GM23338 (cell line): Measurements from ENCODE around the gene TUFT1. TPM values are rescaled to one million over a fixed set of nuclear protein-coding genes. Genes with fewer than 3 reads are reported as not detected.

ENCODE experiments used
- ATAC-seq: fragments of 200-7000 bp; cut with Tn5 transposase; 3 replicates; pipeline ENCODE4 v1.9.1; 2020
- DNase-seq: peaks from one replicate; pipeline ENCODE4 v3.0.0-alpha.2; 2015; ENCODE audit warnings: low spot score
- H2AFZ ChIP-seq: fragments of 200-600 bp; sonication (generic); 2 replicates; pipeline ENCODE4 v1.8.0; 2016; ENCODE audit warnings: antibody characterized with exemption, mild to moderate bottlenecking, moderate library complexity
- H3F3A ChIP-seq: fragments of 200-600 bp; sonication (generic); replicated peaks from 2 replicates; pipeline ENCODE4 v1.8.0; 2017; ENCODE audit warnings: antibody characterized with exemption, mixed run types, low read depth
- H3K27ac ChIP-seq: fragments of 200-600 bp; sonication (generic); 2 replicates; pipeline ENCODE4 v1.6.1; 2016; ENCODE audit warnings: low read depth
- H3K27me3 ChIP-seq: fragments of 200-600 bp; sonication (generic); 2 replicates; pipeline ENCODE4 v1.8.0; 2016; ENCODE audit warnings: mild to moderate bottlenecking, mixed run types, moderate library complexity; ENCODE audit not compliant: insufficient read depth
- H3K36me3 ChIP-seq: fragments of 200-600 bp; sonication (generic); 2 replicates; pipeline ENCODE4 v1.8.0; 2016; ENCODE audit warnings: mild to moderate bottlenecking; ENCODE audit not compliant: insufficient read depth
- H3K4me1 ChIP-seq: fragments of 200-600 bp; sonication (generic); 2 replicates; pipeline ENCODE4 v1.8.0; 2016; ENCODE audit warnings: mild to moderate bottlenecking, moderate library complexity; ENCODE audit not compliant: insufficient read depth
- H3K4me2 ChIP-seq: fragments of 200-600 bp; sonication (generic); 2 replicates; pipeline ENCODE4 v1.7.1; 2017; ENCODE audit warnings: mixed run types
- H3K4me3 ChIP-seq: fragments of 200-600 bp; sonication (generic); 2 replicates; pipeline ENCODE4 v1.6.1; 2016; ENCODE audit warnings: mixed run types
- H3K79me2 ChIP-seq: fragments of 200-600 bp; sonication (generic); replicated peaks from 2 replicates; pipeline ENCODE4 v1.8.0; 2017; ENCODE audit warnings: mild to moderate bottlenecking; ENCODE audit not compliant: insufficient read depth
- H3K9me2 ChIP-seq: fragments of 200-600 bp; sonication (generic); 2 replicates; pipeline ENCODE4 v1.8.0; 2017; ENCODE audit not compliant: insufficient read depth
- H4K20me1 ChIP-seq: fragments of 200-600 bp; sonication (generic); replicated peaks from 2 replicates; pipeline ENCODE4 v1.8.0; 2017; ENCODE audit warnings: mild to moderate bottlenecking; ENCODE audit not compliant: insufficient read depth
- H3K27ac Mint-ChIP-seq: 2 replicates; pipeline ENCODE4 v1.8.0; 2020; ENCODE audit warnings: inconsistent platforms, mild to moderate bottlenecking, moderate library complexity, mixed read lengths
- H3K27me3 Mint-ChIP-seq: 3 replicates; pipeline ENCODE4 v1.8.0; 2022; ENCODE audit warnings: low read depth, mild to moderate bottlenecking, moderate library complexity, mixed read lengths, inconsistent platforms; ENCODE audit not compliant: insufficient read depth, poor library complexity
- H3K36me3 Mint-ChIP-seq: 3 replicates; pipeline ENCODE4 v1.8.0; 2021; ENCODE audit warnings: low read depth, mild to moderate bottlenecking, inconsistent platforms, moderate library complexity, mixed read lengths
- H3K4me1 Mint-ChIP-seq: 3 replicates; pipeline ENCODE4 v1.8.0; 2020; ENCODE audit warnings: mild to moderate bottlenecking, inconsistent platforms, mixed read lengths
- H3K4me3 Mint-ChIP-seq: 3 replicates; pipeline ENCODE4 v1.8.0; 2021; ENCODE audit warnings: moderate library complexity, mild to moderate bottlenecking, inconsistent platforms, mixed read lengths
- H3K9me3 Mint-ChIP-seq: 3 replicates; pipeline ENCODE4 v1.8.0; 2020; ENCODE audit warnings: moderate library complexity, mild to moderate bottlenecking, inconsistent platforms, mixed read lengths
- CREB1 ChIP-seq: fragments of 250-450 bp; sonication (Bioruptor Pico); IDR thresholded peaks from 2 replicates; pipeline ENCODE4 v1.5.0; 2020; ENCODE audit warnings: low read depth, mild to moderate bottlenecking, moderate library complexity
- CTCF ChIP-seq, 2 experiments: fragments of 200-600 bp in 1 of 2; sonication (generic) in 1 of 2; conservative IDR thresholded peaks; 2 replicates each; pipeline versions ENCODE4 v1.5.1 to v1.6.1; 2016 to 2017; ENCODE audit warnings: antibody characterized with exemption in 2 of 2, low read depth in 2 of 2, mild to moderate bottlenecking in 2 of 2, moderate library complexity in 1 of 2
- ETS1 ChIP-seq: IDR thresholded peaks from 2 replicates; pipeline ENCODE4 v1.6.1; 2016; ENCODE audit warnings: antibody characterized with exemption
- EZH2 ChIP-seq: fragments of 200-600 bp; sonication (generic); IDR thresholded peaks from one replicate; pipeline ENCODE4 v1.8.0; 2017; ENCODE audit warnings: antibody characterized with exemption, mild to moderate bottlenecking, low read depth; ENCODE audit not compliant: unreplicated experiment
- EZH2phosphoT487 ChIP-seq: fragments of 200-600 bp; sonication (generic); IDR thresholded peaks from one replicate; pipeline ENCODE4 v1.8.1; 2018; ENCODE audit warnings: antibody characterized with exemption; ENCODE audit not compliant: unreplicated experiment
- JUNB ChIP-seq: IDR thresholded peaks from one replicate; pipeline ENCODE4 v1.6.1; 2016; ENCODE audit warnings: antibody characterized with exemption; ENCODE audit not compliant: unreplicated experiment
- NANOG ChIP-seq: IDR thresholded peaks from 2 replicates; pipeline ENCODE4 v1.6.1; 2016; ENCODE audit warnings: antibody characterized with exemption, borderline replicate concordance
- POLR2AphosphoS5 ChIP-seq: IDR thresholded peaks from 2 replicates; pipeline ENCODE4 v1.6.1; 2016; ENCODE audit warnings: antibody characterized with exemption, low read depth
- REST ChIP-seq: IDR thresholded peaks from one replicate; pipeline ENCODE4 v1.6.1; 2018; ENCODE audit warnings: antibody characterized with exemption; ENCODE audit not compliant: unreplicated experiment
- STAT1 ChIP-seq: IDR thresholded peaks from one replicate; pipeline ENCODE4 v1.6.1; 2016; ENCODE audit warnings: antibody characterized with exemption; ENCODE audit not compliant: unreplicated experiment
- ZNF114 ChIP-seq: fragments of 250-450 bp; sonication (Bioruptor Pico); IDR thresholded peaks from 2 replicates; pipeline ENCODE4 v1.5.0; 2020; ENCODE audit warnings: mild to moderate bottlenecking, moderate library complexity
- ZNF331 ChIP-seq: fragments of 250-450 bp; sonication (Bioruptor Pico); IDR thresholded peaks from 2 replicates; pipeline ENCODE4 v1.5.0; 2020; ENCODE audit warnings: low read depth, mild to moderate bottlenecking, moderate library complexity
- polyA plus RNA-seq: library from polyadenylated mRNA; unstranded; fragments of >200 nt; fragmentation: Nextera tagmentation; extraction: Ambion mirVana; gene quantifications from 2 replicates; pipeline ENCODE4 v1.2.1, GENCODE V29; 2016
- total RNA-seq: library from RNA; depleted of rRNA; stranded (reverse); fragments of >200 nt; shearing (Covaris generic); gene quantifications from 2 replicates; pipeline ENCODE4 v1.2.3, GENCODE V29; 2014

TUFT1 gene
- total and polyA plus RNA-seq, 2 experiments from 2014 or later, result 6.0 to 11.9 TPM

GRCh38 chr1:151530461-151530860 is 9.6 kb upstream of the TUFT1 start (continued):
- TF ChIP-seq CREB1 (CRISPR knock-in tag), result no peak
- TF ChIP-seq POLR2AphosphoS5, result no peak

GRCh38 chr1:151533870-151534269 is 6.2 kb upstream of the TUFT1 start:
- no peak overlapping the region for H2AFZ ChIP-seq
- H3K4me1 Mint-ChIP-seq, result peaks cover 2% of the 10 kb centered on the region; the same call in 2 of the 3 replicates
- peaks cover 45% of the 10 kb centered on the region for H3K36me3 ChIP-seq
- DNase-seq (no peak), ATAC-seq (no peak)
- H3K4me3 Mint-ChIP-seq, result no peak overlapping the region
- TF ChIP-seq CREB1 (CRISPR knock-in tag), result no peak
- no peak for TF ChIP-seq NANOG
- no peak for TF ChIP-seq CTCF (conservative IDR thresholded peaks at IDR 0.05; ENCODE audit: low read depth in 2 of 2)
- TF ChIP-seq ETS1, result no peak
- TF ChIP-seq EZH2phosphoT487, result no peak
- no peak for TF ChIP-seq JUNB
- no peak for TF ChIP-seq POLR2AphosphoS5
- no peak for TF ChIP-seq ZNF331 (CRISPR knock-in tag)
- no peak for TF ChIP-seq ZNF114 (CRISPR knock-in tag)
- TF ChIP-seq EZH2, result no peak
- H3K27me3 ChIP-seq, result no peaks in the 10 kb centered on the region
- no peak overlapping the region for H3K4me3 ChIP-seq
- H3K9me3 Mint-ChIP-seq, result no peaks in the 10 kb centered on the region
- no peak overlapping the region for H3K27ac Mint-ChIP-seq
- no peaks in the 10 kb centered on the region for H3K9me2 ChIP-seq
- no peaks in the 10 kb centered on the region for H3F3A ChIP-seq
- peaks cover 3% of the 10 kb centered on the region for H3K27me3 Mint-ChIP-seq
- H3K27ac ChIP-seq, result no peak overlapping the region
- no peak overlapping the region for H3K4me2 ChIP-seq
- no peaks in the 10 kb centered on the region for H3K4me1 ChIP-seq
- peaks cover 74% of the 10 kb centered on the region for H3K36me3 Mint-ChIP-seq
- no peaks in the 10 kb centered on the region for H3K79me2 ChIP-seq
- H4K20me1 ChIP-seq, result 0 out of 2 replicates have a peak, but pooled peaks cover 6% of the 10 kb centered on the region

- H3K36me3 Mint-ChIP-seq, result peaks cover 65% of the 10 kb centered on the region
- Histone ChIP-seq H3K4me3 (no peak overlapping the region), H2AFZ (no peak overlapping the region), H3K36me3 (peaks cover 44% of the 10 kb centered on the region), H3K4me2 (no peak overlapping the region), H3K27me3 (no peaks in the 10 kb centered on the region), H3K4me1 (no peaks in the 10 kb centered on the region), H3K27ac (no peak overlapping the region), H4K20me1 (0 out of 2 replicates have a peak, but pooled peaks cover 6% of the 10 kb centered on the region), H3F3A (no peaks in the 10 kb centered on the region), H3K79me2 (no peaks in the 10 kb centered on the region), H3K9me2 (no peaks in the 10 kb centered on the region)
- H3K4me1 Mint-ChIP-seq, result peaks cover 8% of the 10 kb centered on the region; the same call in 2 of the 3 replicates
- peak; percentile 77 for ATAC-seq
- no peak overlapping the region for H3K27ac Mint-ChIP-seq
- peak; percentile 85 for DNase-seq
- H3K27me3 Mint-ChIP-seq, result peaks cover 3% of the 10 kb centered on the region
- no peak overlapping the region; the same call in 2 of the 3 replicates for H3K4me3 Mint-ChIP-seq
- H3K9me3 Mint-ChIP-seq, result no peaks in the 10 kb centered on the region
- TF ChIP-seq ETS1 (no peak), STAT1 (no peak), CREB1 (CRISPR knock-in tag) (no peak), POLR2AphosphoS5 (no peak), NANOG (no peak), REST (no peak)
Measured at GRCh38 chr1:151534662-151535278, 5.3 kb upstream of the TUFT1 start.
